IMR-90 (cell line): Measurements from ENCODE around the gene ZNF581. TPM values are rescaled to one million over a fixed set of nuclear protein-coding genes. Genes with fewer than 3 reads are reported as not detected.

Experiments
- CEBPB ChIP-seq: IDR thresholded peaks from 2 replicates; pipeline ENCODE4 v1.6.1; 2012; ENCODE audit warnings: low read depth, low read length, improper control_type of control experiment
- MXI1 ChIP-seq: IDR thresholded peaks from 2 replicates; pipeline ENCODE4 v1.6.1; 2012; ENCODE audit warnings: low read depth, mild to moderate bottlenecking, low read length, moderate library complexity, borderline replicate concordance
- USF2 ChIP-seq: fragments of 150-350 bp; IDR thresholded peaks from 2 replicates; pipeline ENCODE4 v1.6.1; 2017; ENCODE audit warnings: mild to moderate bottlenecking, antibody characterized with exemption, low read length, low read depth
- polyA plus RNA-seq, 3 experiments: library from polyadenylated mRNA; depleted of rRNA; stranded (reverse); fragments of >200 nt; gene quantifications; 2 replicates each; pipeline ENCODE4 v1.2.3, GENCODE V29; 2012; ENCODE audit warnings: low replicate concordance in 1 of 3
- total RNA-seq: library from RNA; depleted of rRNA; stranded (reverse); fragments of >200 nt; gene quantifications from 2 replicates; pipeline ENCODE4 v1.2.3, GENCODE V29; 2012

The ZNF581 gene
- total and polyA plus RNA-seq, 2 of the 4 experiments (the other 2 are of a cell fraction): 9.7 to 21.9 TPM

GRCh38 chr19:55643003-55643886, at the start of gene ZNF581 (continued):
- peak; percentile 25; the same call in 1 of the 2 replicates for TF ChIP-seq CEBPB
- TF ChIP-seq USF2: no peak
- peak; percentile 90 for TF ChIP-seq MXI1
